ENCODE results near the gene LUZP2.

GRCh38 chr11:24513479-24514218, 16.8 kb downstream of the LUZP2 start:
- TF ChIP-seq CTCF (IDR thresholded peaks at IDR 0.05) = no peak
- no peak for TF ChIP-seq ZFX (IDR thresholded peaks at IDR 0.05; ENCODE audit: borderline replicate concordance)

Measured in 22Rv1 (cell line).